Ishikawa (cell line): ENCODE data around the gene GRID2.

Experiments used
- EGR1 ChIP-seq: IDR thresholded peaks from 2 replicates; pipeline ENCODE4 v1.6.1; 2012
- EP300 ChIP-seq: IDR thresholded peaks from 2 replicates; pipeline ENCODE4 v1.6.1; 2012; ENCODE audit warnings: borderline replicate concordance
- RAD21 ChIP-seq: IDR thresholded peaks from 2 replicates; pipeline ENCODE4 v1.6.1; 2012; ENCODE audit warnings: low read depth
- TAF1 ChIP-seq: IDR thresholded peaks from 2 replicates; pipeline ENCODE4 v1.6.1; 2012; ENCODE audit warnings: low read depth, mild to moderate bottlenecking
- YY1 ChIP-seq: IDR thresholded peaks from 2 replicates; pipeline ENCODE4 v1.6.1; 2012; ENCODE audit warnings: low read depth
- TF ChIP-seq, protein P1 (sequence below): IDR thresholded peaks from 2 replicates; pipeline ENCODE4 v1.6.1; 2012

DNA sequence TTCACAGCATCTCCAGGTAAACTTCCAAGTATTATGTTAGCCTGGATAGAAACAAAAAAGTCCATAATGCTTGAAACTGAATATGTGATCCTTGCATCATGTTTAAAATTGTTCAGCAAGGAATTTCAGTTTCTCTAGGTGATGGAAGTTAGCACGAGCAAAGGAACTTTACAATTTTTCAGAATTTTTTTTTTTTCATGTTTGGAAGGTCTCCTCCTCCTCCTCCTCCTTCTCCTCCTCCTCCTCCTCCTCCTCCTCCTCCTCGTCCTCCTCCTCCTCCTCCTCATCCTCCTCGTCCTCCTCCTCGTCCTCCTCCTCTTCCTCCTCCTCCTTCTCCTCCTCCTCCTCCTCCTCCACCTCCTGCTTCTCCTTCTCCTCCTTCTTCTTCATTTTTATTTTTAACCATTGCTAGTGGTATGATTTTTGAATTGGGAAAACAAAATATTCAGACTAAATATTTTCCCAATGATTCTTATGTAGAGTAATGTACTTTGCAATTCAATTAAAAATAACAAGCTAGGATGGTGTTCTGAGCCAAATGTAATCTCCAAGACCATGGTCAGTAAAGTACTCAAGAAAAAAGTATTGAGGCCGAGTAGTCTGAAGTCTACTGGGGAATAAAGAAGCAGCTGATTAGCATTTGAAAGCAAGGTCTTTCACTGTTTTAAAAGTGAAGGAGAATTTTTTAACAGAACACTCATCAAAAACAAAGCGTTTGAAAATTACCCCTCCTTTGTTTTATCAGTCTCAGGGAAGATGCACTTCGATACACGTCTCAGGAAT lies 1103.9 kb downstream of the GRID2 start:
- TF ChIP-seq RAD21 (no peak), YY1 (no peak), EGR1 (no peak), EP300 (no peak), TAF1 (no peak)
- TF ChIP-seq, protein P1, sequence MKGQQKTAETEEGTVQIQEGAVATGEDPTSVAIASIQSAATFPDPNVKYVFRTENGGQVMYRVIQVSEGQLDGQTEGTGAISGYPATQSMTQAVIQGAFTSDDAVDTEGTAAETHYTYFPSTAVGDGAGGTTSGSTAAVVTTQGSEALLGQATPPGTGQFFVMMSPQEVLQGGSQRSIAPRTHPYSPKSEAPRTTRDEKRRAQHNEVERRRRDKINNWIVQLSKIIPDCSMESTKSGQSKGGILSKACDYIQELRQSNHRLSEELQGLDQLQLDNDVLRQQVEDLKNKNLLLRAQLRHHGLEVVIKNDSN: no peak
